GM11168 (cell line): ENCODE results near the gene DNAJC4.
"Not testable (repeated sequence)": the region's sequence is repeated elsewhere in the genome, so short reads cannot be mapped to it uniquely, and the experiment has no call there.

ENCODE experiments used
- in situ Hi-C: fragments of 300-500 bp; cut with MboI; formaldehyde crosslinking; loops from one replicate; pipeline ENCODE4 v1.12.0; 2022; ENCODE audit warnings: low sequenced_read_pairs; ENCODE audit not compliant: unreplicated experiment

Gene DNAJC4

DNA sequence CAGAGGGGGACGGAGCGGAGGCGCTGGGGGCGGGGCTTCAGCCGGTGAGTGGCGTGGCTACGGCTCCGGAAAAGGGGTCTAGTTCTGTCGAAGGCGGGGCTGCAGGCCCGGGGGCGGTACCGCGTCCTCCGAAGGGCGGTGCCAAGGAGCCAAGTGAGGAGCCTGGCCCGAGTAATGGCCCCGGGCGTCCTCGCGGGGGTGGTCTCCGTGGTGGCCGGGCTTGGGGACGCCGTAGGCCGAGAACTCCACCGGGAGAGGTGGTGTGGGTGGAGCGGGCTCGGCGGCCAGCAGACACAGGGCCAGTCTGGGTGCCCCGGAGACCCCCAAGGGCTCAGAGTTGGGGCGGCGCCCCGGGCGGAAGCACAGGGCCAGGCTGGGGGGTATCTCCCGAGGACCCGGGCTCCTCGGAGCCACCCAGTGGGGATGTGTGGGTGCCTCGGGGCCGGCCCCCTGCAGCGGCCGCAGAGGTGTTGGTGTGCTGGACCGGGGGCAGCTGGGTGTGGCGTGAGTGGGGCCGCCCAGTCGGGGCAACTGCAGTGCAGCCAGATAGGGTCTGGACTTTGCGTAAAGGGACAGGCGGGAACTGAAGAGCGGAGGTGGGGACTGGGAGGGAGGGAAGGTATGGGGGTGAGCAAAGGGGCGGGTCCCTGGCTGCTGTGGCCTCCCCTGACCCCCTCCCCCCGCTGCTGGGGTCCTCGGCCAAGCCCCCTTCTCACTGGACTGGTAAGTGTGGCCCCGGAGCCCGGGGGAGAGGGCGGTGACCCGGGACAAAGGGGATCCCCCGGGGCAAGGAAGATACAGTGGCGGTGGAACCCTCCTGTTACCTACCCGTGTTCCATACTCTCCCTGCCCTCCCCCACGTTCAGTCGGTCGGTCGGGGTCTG lies 11.4 kb downstream of the DNAJC4 start:
- in situ Hi-C loops = no loop called here

DNA sequence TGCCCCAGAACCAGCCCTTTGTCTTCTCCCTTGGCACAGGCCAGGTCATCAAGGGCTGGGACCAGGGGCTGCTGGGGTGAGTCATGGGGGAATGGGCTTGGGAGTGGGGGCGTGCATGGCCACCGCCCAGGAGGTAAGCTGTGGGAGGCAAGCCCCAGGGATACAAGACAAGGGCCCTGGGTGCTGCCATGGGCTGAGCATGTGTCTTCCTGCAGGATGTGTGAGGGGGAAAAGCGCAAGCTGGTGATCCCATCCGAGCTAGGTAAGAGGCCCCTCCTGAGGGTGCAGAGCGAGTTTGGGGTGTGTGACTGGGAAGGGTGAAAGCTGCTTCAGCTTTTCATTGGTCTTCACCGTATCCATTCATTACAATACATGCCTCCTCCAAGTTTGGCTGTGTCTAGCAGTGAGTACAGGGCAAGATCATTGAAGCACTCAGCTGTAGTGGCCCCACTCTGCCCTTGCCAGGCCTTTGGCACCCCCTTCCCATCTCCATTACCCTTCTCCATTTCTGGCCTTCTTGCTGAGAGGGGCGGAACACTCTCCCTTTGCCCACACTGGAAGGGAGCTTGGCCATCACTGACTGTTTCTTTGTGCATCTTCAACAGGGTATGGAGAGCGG lies 13.0 kb downstream of the DNAJC4 start:
- in situ Hi-C loops = no loop called here

DNA sequence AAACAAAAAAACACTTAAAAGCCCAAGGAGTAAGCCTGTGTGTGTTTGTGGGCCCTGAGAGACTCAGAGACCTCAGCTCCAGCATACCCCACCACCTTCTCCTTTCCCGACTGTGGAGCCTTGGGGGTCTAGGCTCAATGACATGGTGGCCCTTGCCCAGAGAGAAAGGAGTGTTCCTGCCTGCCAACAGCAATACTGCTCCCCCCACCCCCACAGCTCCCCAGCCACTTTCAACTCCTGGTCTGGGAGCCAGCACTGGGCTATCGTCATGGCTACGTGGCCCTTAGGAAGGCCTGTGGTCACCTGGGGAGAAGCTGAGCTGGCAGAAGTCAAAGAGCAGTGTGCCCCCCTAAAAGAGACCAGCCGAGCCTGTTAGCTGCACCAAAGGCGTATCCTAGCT lies 13.8 kb downstream of the DNAJC4 start:
- in situ Hi-C loops = no loop called here

DNA sequence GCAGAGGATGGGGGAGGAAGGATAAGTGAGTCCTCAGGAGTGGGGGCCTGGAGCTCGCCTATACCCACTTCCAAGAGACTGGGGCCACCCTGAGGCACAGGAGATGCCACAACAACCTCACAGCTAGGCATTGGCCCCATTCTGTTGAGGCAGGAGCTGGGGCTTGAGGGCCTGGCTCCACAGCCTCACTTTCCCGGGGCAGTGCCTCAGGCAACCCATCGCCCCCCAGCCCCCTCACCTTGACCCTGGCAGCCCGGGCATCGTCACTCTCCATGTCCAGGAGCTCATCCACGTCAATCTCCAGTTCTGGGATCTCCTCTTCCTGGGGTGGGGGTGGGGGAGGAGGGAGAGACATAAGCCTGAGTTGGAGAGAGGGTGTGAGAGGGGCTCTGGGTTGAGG lies 14.6 kb downstream of the DNAJC4 start:
- in situ Hi-C loops = no loop called here

DNA sequence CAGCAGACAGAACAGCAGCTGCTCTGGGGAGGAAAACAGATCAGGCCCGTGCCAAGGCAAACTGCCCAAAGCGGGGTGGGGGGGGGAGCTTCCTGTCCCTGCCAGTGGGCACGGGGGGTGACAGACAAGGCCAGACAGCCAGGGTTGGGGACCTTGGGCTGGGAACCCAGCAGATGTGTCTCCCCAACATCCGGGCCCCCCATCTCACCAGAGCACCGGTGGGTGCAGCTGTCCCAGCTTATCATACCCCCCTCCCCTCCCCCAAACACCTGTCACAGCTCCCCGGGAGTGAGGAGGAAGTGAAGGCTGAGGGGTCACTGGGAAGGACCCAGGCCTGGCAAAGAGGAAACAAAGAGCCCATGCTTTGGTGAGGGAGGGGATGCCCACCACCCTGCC lies 15.1 kb downstream of the DNAJC4 start:
- in situ Hi-C loops = no loop called here

DNA sequence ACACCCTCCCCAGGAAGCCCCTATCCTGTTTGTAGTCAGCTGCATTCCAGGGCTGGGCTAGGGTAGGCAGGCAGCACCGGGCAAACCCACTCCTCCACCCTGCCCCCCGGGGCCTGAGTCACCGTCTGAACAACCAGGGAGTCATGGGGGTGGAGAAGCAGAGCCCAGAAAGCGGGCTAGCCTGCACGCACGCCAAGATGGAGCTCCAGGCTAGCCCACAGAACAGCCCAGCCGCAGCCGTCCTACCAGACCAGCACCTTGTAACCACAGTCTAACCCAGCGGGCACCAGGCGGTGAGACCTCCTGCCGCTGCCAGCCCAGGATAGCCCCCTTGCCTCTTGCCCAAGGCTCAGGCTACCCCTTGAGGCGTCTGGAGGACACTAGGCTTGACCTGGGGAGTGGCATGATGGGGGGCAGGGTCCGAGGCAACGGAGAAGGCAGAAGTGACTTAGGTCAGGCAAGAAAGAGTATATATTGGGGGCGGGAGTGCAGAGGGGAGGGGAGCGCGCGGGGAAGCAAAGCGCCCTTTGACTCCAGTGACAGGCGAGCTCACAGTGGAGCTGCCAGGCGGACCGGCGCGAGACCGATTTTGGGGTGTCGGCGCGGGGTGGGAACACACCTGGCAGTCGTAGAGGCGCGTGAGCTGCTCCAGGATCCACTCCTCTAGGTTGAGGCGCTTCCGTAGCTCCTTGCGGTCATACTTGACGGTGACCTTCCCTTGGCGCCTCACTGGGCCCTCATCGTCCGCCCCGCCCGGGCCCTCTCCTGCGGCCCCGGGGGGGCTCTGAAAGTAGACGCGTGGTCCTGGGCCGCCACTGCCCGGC lies 15.7 kb downstream of the DNAJC4 start:
- in situ Hi-C loops = no loop called here

DNA sequence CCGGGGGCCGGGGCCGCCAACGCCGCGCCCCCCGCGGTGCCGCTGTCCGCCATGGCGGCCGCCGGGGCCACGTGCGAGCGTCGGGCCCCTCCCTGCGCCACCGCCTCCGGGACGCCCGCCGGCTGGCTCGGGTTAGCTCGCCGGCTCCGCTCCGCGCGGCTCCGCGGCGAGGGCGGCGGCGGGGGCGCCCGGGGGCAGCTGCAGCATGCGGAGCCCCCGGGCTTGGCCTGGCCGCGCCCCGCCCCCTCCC lies 16.2 kb downstream of the DNAJC4 start:
- in situ Hi-C loops = not testable (repeated sequence)

DNA sequence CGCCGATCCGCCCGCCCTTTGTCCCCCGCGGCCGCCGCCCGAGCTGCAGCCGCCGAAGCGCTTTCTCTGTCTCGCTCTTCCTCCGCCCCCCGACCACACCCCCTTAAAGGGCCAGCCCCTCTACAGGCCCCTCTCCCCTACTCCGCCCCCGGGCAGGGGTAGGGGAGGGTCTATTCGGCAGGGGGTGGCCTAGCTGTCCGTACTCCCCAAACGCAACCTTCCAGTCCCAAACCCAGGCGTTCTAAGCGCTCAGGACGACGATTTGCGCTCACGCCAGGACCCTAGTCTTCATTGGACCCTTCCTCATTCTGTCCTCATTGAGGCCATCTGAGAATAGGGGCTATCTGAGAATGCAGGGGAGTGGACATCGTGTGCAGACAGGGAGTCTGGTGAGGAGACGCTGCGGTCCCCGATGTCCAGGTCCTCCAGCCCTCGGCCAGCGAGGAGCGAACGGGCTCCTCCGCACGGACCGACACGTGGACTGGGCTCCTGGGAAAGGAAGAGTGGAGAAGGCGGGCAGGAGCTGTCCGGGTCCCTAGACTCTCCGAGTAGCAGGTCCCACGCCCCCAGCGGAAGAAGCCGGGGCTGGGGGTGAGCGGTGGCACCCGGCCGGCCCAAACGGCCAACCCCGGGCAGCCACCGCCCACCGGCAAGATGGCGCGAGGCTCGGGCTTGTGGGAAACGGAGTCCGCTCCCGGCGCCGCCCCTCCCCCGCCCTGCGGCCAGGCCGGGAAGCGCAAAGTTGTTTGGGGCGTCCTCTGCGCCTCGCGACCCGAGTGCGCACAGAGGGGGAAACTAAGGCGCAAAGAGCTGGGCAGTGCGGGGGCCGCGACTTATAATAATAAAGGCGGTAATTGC lies 16.8 kb downstream of the DNAJC4 start, which contains the start of gene PPP1R14B:
Gene PPP1R14B (minus strand): TSS at position 73 of the 858 bp plus-strand sequence. CDS start 270 bp downstream, outside the sequence.
- in situ Hi-C loops = no loop called here

DNA sequence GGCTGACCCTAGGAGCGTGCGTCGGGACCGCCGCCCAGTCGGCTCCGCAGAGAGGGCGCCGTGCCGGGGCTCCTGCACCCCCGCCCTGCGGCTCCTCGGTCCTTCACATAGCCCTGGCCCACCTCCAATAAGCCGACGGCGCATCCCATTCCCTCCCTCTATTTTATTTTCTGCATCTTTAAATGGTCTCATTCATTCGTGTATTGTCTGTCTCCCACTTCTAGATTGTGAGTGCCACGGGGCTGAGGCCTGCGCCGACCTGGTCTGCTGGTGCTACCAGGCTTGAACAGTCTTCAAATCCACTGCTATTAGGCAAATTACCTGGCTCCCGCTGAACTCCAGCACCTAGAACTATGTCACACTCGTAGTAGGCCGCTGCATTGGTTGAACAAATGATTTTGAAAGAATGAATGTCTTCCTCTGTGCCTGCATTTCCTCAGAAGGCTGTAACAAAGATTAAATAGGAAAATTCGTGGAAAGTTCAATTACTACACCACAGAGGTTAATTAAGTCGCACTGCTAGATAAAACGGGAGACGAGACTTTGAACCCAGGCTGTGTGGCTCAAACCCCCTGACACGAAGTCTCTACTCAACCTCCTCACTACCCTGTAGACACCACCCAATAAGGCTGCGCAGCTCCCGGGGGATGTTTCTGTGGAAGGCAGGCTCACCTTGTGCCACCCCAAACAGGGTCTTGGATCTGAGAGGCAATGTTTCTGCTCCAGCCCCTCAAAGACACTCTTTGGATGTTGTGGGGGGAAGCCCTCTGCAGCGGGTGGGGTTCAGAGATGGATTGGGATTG lies 17.6 kb downstream of the DNAJC4 start:
- in situ Hi-C loops = no loop called here

DNA sequence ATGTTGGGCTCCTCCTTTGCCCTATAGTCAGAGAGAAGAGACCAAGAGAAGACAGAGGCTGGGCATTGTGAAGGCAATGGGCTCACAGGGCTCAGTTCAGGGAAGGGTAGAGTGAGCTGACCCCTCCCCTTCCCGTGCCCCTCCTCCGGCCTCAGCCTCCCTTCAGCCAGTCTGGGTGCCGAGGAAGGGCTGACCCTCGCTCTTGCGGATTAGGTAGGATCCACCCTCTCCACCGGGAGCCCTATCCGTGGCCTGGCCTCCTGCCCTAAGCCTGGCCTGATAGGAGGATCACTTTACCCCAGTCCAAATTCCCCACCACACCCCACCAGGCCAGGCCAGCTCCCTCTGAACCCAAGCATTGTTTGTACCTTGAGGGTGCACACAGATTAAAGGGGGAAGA lies 18.2 kb downstream of the DNAJC4 start:
- in situ Hi-C loops = no loop called here

DNA sequence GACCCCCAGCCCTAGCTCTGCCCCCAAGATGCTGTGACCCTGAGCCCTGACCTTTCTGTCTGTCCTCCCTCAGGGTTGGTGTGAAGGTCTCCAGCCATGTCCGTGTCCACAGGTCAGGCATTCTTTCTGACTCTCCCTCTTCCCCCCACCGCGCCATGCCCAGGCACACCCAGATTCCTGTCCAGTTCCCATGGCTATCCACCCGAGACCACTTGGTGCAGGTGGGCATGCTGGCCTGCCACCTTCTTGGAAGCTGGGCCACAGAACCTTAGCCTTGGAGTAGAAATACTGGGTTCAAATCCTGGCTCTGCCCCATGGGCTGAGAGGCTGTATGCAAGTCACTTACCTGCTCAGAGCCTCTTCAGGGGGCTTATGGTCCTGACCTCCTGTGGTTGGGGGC lies 18.7 kb downstream of the DNAJC4 start:
- in situ Hi-C loops = no loop called here

DNA sequence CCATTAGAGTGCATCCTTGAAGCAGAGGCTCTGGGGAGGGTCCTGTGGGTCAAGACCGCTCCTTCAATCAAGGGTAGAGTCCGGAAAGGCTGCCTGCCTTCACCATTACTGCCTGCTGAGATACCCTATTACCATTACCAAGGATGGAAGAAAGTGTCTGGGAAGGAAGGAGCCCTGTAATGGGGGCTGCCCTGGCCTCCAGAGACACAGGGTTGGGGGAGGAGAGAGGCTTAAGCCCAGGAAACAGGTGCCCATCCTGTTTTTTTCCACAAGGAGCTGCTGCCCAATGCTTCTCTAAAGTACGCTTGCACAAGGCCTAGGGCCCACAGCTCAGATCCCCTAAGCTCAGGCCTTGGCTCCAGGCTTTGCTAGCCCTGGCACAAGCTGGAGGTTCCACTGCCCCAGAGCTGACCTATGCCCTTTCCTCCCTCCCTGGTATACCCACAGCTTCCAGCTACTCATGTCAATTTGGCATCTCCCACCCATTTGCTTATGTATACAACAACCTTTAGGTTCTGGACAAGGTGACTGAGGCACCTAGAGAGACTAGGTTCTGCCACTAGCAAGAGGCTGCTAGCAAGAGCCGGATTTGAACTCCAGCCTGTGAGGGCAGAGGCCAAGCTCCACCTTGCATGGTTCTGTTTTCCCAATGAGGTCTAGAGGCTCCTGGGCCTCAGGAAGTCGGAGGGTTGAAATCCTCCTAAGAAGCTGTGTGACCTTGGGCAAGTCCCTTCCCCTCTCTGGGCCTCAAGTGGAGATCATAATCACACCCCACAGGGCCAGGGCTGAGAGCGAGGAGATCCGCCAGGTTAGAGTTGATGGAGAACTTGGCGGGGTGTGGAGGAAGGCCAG lies 19.4 kb downstream of the DNAJC4 start:
- in situ Hi-C loops = no loop called here

DNA sequence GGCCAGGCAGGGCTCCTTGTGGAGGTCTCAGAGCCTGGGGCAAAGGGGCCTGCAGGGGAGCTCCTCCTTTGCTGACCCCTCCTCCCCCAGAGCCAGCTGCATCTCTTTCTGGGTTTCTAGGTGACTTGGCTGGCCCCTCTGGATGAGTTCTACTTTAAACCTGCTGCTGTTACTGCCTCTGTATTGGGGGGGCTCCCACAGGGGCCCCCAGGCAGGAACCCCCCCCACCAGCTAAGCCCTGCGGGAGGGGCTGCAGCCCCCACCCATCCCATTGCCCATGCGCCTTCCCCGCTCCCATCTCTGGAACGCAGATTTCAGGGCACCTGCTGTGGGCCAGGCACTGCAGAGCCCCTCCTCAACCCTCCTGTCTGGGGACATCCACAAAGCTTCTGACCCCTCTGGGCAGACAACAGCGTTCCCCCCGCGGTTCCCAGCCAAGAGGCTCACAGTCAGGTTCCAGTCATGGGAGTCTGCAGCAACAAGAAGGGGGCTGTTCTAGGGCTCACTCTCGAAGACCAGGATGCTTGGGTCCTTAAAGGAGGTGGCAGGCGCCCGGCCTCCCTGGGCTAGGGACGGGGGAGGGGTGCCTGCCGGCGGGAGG lies 20.2 kb downstream of the DNAJC4 start:
- in situ Hi-C loops = no loop called here

DNA sequence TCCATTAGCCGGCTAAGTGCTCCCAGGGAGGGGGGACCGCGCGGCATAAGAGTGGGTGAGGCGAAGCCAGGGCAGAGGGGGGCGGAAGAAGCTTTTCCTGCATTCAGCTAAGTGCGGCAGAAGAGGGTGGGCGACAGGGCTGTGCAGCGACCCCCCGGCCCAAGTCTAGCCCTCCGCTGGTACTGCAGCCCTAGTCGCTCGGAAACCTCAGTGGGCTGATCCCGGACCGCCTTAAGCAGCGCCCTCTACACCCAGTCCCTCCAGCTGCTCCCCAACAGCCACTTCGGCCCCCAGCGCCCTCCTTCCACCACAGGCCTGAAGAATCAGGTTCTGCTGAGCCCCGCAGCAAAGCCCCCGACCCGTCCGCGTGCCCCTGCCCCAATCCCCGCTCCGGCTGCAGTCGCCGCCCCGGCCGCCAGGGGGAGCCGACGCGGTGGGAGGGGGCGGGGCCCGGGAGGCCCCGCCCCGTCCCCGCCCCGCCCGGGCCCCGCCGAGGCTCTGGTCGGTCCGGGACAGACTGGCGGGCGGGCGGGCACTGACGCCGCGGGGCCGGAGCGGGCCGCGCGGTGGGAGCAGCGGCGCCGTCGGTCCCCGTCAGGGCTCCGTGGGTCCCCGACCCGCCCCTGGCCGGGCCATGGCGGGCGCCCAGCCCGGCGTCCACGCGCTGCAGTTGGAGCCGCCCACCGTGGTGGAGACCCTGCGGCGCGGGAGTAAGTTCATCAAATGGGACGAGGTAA lies 20.8 kb downstream of the DNAJC4 start, which contains the start of gene PLCB3:
Gene PLCB3 (plus strand): TSS at position 515 of the 737 bp plus-strand sequence. CDS start 120 bp downstream, at position 635.
- in situ Hi-C loops = no loop called here

DNA sequence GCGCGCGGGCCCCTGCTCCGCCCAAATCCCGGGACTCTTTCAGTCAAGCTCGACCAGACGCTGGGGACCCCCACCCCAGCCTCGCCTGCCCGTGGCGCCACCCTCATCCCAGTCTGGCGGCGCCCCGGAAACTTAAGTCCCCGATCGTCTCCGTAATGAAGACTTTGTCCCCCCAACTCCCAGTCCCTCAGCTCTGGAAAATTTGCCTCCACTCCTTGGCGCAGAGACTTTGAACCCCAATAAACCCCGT lies 21.3 kb downstream of the DNAJC4 start:
- in situ Hi-C loops = no loop called here

DNA sequence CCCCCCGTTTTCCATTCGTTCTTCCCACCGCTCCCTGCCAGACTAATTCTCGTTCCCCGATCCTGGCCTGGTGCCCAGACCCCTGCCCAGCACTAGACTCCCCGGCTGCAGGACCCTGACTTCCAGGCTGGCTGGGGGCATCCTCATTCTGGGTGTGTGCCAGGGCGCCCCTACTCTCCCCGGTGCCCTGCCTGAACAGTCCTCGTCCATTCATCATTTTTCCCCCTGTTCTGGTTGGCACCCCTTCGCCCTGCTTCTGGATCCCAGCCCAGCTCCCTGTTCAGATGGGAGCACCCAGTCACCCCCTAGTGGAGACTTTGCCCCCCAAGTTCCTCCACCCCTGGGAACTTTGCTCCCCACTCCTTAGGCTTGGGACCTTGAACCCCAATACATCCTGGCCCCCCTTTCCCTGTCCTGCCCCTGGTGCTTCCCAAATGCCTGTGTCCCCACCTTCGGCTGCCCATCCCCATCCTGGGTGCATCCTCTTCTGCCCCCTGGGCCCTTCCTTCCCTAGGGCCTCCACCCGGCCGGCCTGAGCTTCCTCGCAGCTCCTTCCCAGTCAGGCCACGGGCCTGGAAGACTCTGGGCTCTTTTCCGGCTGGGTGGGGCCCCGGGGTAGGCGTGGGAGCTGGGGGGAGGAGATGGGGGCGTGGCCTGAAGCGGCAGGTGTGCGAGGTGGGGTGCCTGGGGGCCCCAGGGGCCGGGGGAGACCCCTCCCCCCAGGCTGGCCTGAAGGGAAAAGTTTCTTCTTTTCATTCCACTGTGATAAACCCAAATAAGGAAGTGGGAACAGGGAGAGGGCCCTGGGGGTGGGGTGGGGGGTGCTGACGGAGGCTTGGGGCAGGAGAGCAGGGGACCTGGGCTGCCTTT lies 21.9 kb downstream of the DNAJC4 start:
- in situ Hi-C loops = no loop called here

DNA sequence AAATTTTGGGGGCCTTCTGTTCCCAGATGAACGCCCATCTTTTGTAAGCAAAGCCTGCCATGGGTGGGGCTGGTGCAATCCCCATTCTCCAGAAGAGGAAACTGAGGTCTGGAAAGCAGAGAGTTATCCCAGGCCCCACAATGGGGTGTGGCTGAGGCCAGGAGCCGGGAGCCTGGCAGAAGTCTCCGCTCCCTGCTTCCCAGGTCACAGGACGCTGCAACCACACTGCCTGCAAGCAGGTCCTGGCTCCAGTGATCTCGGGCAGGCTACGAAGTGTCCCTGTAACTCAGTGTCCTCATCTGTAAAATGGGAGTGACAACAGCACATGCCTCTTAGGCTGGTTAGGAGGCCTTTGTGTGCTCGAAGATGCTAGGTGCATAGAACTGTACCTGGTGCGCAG lies 22.7 kb downstream of the DNAJC4 start:
- in situ Hi-C loops = no loop called here
